ENCODE measurements around the gene ENOX1.

DNA sequence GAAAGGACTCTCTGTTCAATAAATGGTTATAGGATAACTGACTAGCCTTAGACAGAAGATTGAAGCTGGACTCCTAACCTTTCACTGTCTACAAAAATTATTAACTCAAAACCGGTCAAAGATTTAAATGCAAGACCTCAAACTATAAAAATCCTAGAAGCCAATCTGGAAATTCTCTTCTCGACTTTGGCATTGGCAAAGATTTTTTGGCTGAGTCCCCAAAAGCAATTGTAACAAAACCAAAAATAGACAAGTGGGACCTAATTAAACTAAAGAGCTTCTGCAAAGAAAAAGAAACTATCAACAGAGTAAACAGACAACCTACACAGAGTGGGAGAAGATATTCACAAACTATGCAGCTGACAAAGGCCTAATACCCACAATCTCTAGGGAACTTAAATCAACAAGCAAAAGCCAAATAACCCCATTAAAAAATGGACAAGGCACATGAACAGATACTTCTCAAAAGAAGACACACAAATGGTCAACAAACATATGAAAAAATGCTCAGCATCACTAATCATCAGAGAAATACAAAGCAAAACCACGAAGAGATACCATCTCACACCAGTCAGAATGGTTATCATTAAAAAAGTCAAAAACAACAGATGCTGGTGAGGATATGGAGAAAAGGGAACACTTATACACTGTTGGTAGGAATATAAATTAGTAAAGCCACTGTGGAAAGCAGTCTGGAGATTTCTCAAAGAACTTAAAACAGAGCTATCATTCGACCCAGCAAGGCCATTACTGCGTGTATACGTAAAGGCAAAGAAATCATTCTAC, 497.1 kb downstream of the ENOX1 start:
- no peak for TF ChIP-seq POLR2A (IDR thresholded peaks at IDR 0.05)
- TF ChIP-seq, protein P1, sequence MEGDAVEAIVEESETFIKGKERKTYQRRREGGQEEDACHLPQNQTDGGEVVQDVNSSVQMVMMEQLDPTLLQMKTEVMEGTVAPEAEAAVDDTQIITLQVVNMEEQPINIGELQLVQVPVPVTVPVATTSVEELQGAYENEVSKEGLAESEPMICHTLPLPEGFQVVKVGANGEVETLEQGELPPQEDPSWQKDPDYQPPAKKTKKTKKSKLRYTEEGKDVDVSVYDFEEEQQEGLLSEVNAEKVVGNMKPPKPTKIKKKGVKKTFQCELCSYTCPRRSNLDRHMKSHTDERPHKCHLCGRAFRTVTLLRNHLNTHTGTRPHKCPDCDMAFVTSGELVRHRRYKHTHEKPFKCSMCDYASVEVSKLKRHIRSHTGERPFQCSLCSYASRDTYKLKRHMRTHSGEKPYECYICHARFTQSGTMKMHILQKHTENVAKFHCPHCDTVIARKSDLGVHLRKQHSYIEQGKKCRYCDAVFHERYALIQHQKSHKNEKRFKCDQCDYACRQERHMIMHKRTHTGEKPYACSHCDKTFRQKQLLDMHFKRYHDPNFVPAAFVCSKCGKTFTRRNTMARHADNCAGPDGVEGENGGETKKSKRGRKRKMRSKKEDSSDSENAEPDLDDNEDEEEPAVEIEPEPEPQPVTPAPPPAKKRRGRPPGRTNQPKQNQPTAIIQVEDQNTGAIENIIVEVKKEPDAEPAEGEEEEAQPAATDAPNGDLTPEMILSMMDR (IDR thresholded peaks at IDR 0.05) = no peak
